H1 (cell line): ENCODE data around the gene WNK2. TPM values are rescaled to one million over a fixed set of nuclear protein-coding genes. Genes with fewer than 3 reads are reported as not detected.
"Not testable (repeated sequence)": the region's sequence is repeated elsewhere in the genome, so short reads cannot be mapped to it uniquely, and the experiment has no call there.

Experiments
- CTCF ChIA-PET: fragments of 300-600 bp; sonication (Branson Sonifier 250); formaldehyde crosslinking; loops from one replicate; lab custom pipeline; 2021; ENCODE audit not compliant: partially characterized antibody; lab: Charles Lee
- POLR2A ChIA-PET: fragments of 300-600 bp; sonication (Branson Sonifier 250); formaldehyde crosslinking; loops from one replicate; lab custom pipeline; 2021; ENCODE audit warnings: inconsistent platforms; ENCODE audit not compliant: partially characterized antibody; lab: Charles Lee
- DNase-seq, 2 experiments: peaks; one replicate each; pipeline versions ENCODE4 v3.0.0 to v3.0.0-alpha.2; 2010 to 2022; ENCODE audit warnings: low spot score in 2 of 2, low read depth in 1 of 2, mixed read lengths in 1 of 2
- FAIRE-seq: peaks from 2 replicates; lab custom pipeline; 2011; peaks lifted over from hg19 to GRCh38; lab: Jason Lieb, UNC
- H2AFZ ChIP-seq: 2 replicates; pipeline ENCODE4 v1.8.1; 2012; ENCODE audit warnings: low read length, inconsistent platforms
- H2AK5ac ChIP-seq: 2 replicates; pipeline ENCODE4 v1.6.1; 2013; ENCODE audit warnings: low read depth, low read length
- H2BK120ac ChIP-seq: replicated peaks from 2 replicates; pipeline ENCODE3; 2013; ENCODE audit warnings: low read depth, low read length, inconsistent platforms
- H2BK12ac ChIP-seq: 2 replicates; pipeline ENCODE4 v1.6.1; 2013; ENCODE audit warnings: low read depth, low read length
- H2BK15ac ChIP-seq: 2 replicates; pipeline ENCODE4 v1.6.1; 2013; ENCODE audit warnings: low read length
- H2BK20ac ChIP-seq: 2 replicates; pipeline ENCODE4 v1.6.1; 2013; ENCODE audit warnings: low read length
- H2BK5ac ChIP-seq: 2 replicates; pipeline ENCODE4 v1.6.1; 2013; ENCODE audit warnings: low read depth, low read length
- H3K14ac ChIP-seq: 2 replicates; pipeline ENCODE4 v1.6.1; 2013; ENCODE audit warnings: inconsistent platforms; ENCODE audit not compliant: insufficient read length
- H3K18ac ChIP-seq: 2 replicates; pipeline ENCODE4 v1.6.1; 2013; ENCODE audit warnings: low read length; ENCODE audit errors: extremely low read depth
- H3K23ac ChIP-seq: 2 replicates; pipeline ENCODE4 v1.6.1; 2013; ENCODE audit warnings: inconsistent platforms; ENCODE audit not compliant: insufficient read length
- H3K23me2 ChIP-seq: 2 replicates; pipeline ENCODE4 v1.6.1; 2013; ENCODE audit warnings: low read depth, low read length
- H3K27ac ChIP-seq: 2 replicates; pipeline ENCODE4 v1.6.1; 2011; ENCODE audit warnings: low read depth, low read length, inconsistent platforms
- H3K27me3 ChIP-seq, 4 experiments: replicated peaks in 1 of 4; 1 replicate in 1 of 4; 2 replicates in 3 of 4; pipeline versions ENCODE4 v1.6.1 to v1.8.1; 2011 to 2013; ENCODE audit warnings: low read length in 3 of 4, mild to moderate bottlenecking in 3 of 4, inconsistent platforms in 2 of 4, mixed read lengths in 2 of 4, moderate library complexity in 1 of 4; ENCODE audit not compliant: control insufficient read depth in 3 of 4, insufficient read depth in 3 of 4; ENCODE audit errors: extremely low read depth in 1 of 4
- H3K36me3 ChIP-seq, 4 experiments: 2 replicates each; pipeline versions ENCODE4 v1.6.1 to v1.8.1; 2011 to 2013; ENCODE audit warnings: mild to moderate bottlenecking in 4 of 4, low read length in 3 of 4, moderate library complexity in 2 of 4, control low read depth in 1 of 4, inconsistent platforms in 1 of 4; ENCODE audit not compliant: insufficient read depth in 4 of 4, control insufficient read depth in 2 of 4
- H3K4ac ChIP-seq: replicated peaks from 2 replicates; pipeline ENCODE3; 2013; ENCODE audit warnings: low read length, low read depth, mixed read lengths, inconsistent platforms; ENCODE audit not compliant: insufficient read length
- H3K4me1 ChIP-seq, 4 experiments: replicated peaks in 1 of 4; 1 replicate in 1 of 4; 2 replicates in 3 of 4; pipeline versions ENCODE4 v1.6.1 to v1.8.1; 2011 to 2013; ENCODE audit warnings: low read length in 3 of 4, inconsistent platforms in 2 of 4, mixed read lengths in 1 of 4; ENCODE audit not compliant: insufficient read depth in 4 of 4, control insufficient read depth in 3 of 4
- H3K4me2 ChIP-seq, 2 experiments: 2 replicates each; pipeline versions ENCODE4 v1.6.1 to v1.8.1; 2011 to 2013; ENCODE audit warnings: low read depth in 2 of 2, low read length in 2 of 2, control low read depth in 1 of 2, inconsistent platforms in 1 of 2, mild to moderate bottlenecking in 1 of 2; ENCODE audit not compliant: insufficient read depth in 1 of 2
- H3K4me3 ChIP-seq, 4 experiments: fragments of 200-600, 300-600 bp in 1 of 4; sonication (generic), shearing (Covaris generic), sonication (Bioruptor Twin) in 1 of 4; 2 replicates each; pipeline versions ENCODE4 v1.5.1 to v1.8.1; 2011 to 2016; ENCODE audit warnings: low read length in 4 of 4, low read depth in 3 of 4, control low read depth in 2 of 4, inconsistent platforms in 2 of 4, mild to moderate bottlenecking in 2 of 4, mixed read lengths in 1 of 4, moderate library complexity in 1 of 4; ENCODE audit not compliant: insufficient read depth in 2 of 4; ENCODE audit errors: extremely low read depth in 1 of 4
- H3K56ac ChIP-seq: replicated peaks from 2 replicates; pipeline ENCODE3; 2013; ENCODE audit warnings: low read depth, mild to moderate bottlenecking, mixed read lengths, low read length, inconsistent platforms; ENCODE audit not compliant: insufficient read length
- H3K79me1 ChIP-seq: 2 replicates; pipeline ENCODE4 v1.6.1; 2013; ENCODE audit warnings: low read depth, low read length, control low read depth
- H3K79me2 ChIP-seq, 2 experiments: 2 replicates each; pipeline versions ENCODE4 v1.6.1 to v1.8.1; 2012 to 2013; ENCODE audit warnings: low read length in 2 of 2, mild to moderate bottlenecking in 2 of 2, inconsistent platforms in 1 of 2; ENCODE audit not compliant: insufficient read depth in 2 of 2, control insufficient read depth in 1 of 2
- H3K9ac ChIP-seq, 4 experiments: replicated peaks in 1 of 4; 1 replicate in 1 of 4; 2 replicates in 3 of 4; pipeline versions ENCODE4 v1.6.1 to v1.8.1; 2011 to 2013; ENCODE audit warnings: low read depth in 3 of 4, low read length in 3 of 4, control low read depth in 2 of 4, mild to moderate bottlenecking in 2 of 4, moderate library complexity in 2 of 4, inconsistent platforms in 1 of 4; ENCODE audit errors: extremely low read depth in 1 of 4
- H3K9me3 ChIP-seq, 2 experiments: 2 replicates each; pipeline versions ENCODE4 v1.6.1 to v1.8.1; 2012 to 2013; ENCODE audit warnings: mild to moderate bottlenecking in 2 of 2, moderate library complexity in 2 of 2, control low read depth in 1 of 2, inconsistent platforms in 1 of 2, low read depth in 1 of 2, low read length in 1 of 2, mixed read lengths in 1 of 2; ENCODE audit not compliant: insufficient read depth in 2 of 2
- H4K20me1 ChIP-seq, 2 experiments: replicated peaks in 1 of 2; 2 replicates each; pipeline versions ENCODE3 to v1.8.1; 2011 to 2013; ENCODE audit warnings: inconsistent platforms in 2 of 2, low read length in 2 of 2, mild to moderate bottlenecking in 1 of 2; ENCODE audit not compliant: insufficient read depth in 2 of 2, control insufficient read depth in 1 of 2
- H4K5ac ChIP-seq: 2 replicates; pipeline ENCODE4 v1.6.1; 2013; ENCODE audit warnings: low read length, low read depth, mixed read lengths, inconsistent platforms; ENCODE audit not compliant: insufficient read length
- H4K8ac ChIP-seq: 2 replicates; pipeline ENCODE4 v1.8.0; 2013; ENCODE audit warnings: mild to moderate bottlenecking, moderate library complexity, low read length, inconsistent platforms; ENCODE audit not compliant: insufficient read depth; ENCODE audit errors: extremely low read depth
- H4K91ac ChIP-seq: replicated peaks from 2 replicates; pipeline ENCODE3; 2013; ENCODE audit warnings: low read length, mixed read lengths, inconsistent platforms; ENCODE audit not compliant: insufficient read length
- WGBS, 2 experiments: shearing (Covaris generic) in 1 of 2; methylation state at CpG; one replicate each; pipeline versions ENCODE4 v1.1.6 to v1.1.7; 2013 to 2015; ENCODE audit warnings: low lambda C conversion rate in 2 of 2, mixed read lengths in 2 of 2, inconsistent platforms in 1 of 2, low coverage in 1 of 2, missing lambda C conversion rate in 1 of 2; ENCODE audit not compliant: insufficient replicate concordance in 2 of 2, insufficient coverage in 1 of 2, insufficient read length in 1 of 2; ENCODE audit errors: extremely low coverage in 1 of 2, missing lambda C conversion rate in 1 of 2; 5-methylcytosine and 5-hydroxymethylcytosine counted together
- polyA plus RNA-seq, 7 experiments: library from polyadenylated mRNA; depleted of rRNA in 3 of 7; stranded (reverse) in 5 of 7; unstranded in 2 of 7; fragments of >200 nt in 5 of 7; fragments of 200-250 nt in 2 of 7; gene quantifications; 1 replicate in 5 of 7; 2 replicates in 1 of 7; 4 replicates in 1 of 7; pipeline versions ENCODE4 v1.2.1 to v1.2.3, GENCODE V29; 2011 to 2013; ENCODE audit warnings: missing spikeins in 2 of 7, mixed read lengths in 2 of 7
- total RNA-seq: library from RNA; stranded (reverse); fragmentation: NEBNext Ultra II Directional; extraction: Animal tissue kit (Norgen Biotek cat#: 25700); gene quantifications from 2 replicates; pipeline ENCODE4 v1.2.1, GENCODE V29; 2021

The WNK2 gene
- total and polyA plus RNA-seq, 2 of the 8 experiments (the other 6 are each of a cell fraction or from before 2014, with no cell fraction given): 12.0 to 87.2 TPM

DNA sequence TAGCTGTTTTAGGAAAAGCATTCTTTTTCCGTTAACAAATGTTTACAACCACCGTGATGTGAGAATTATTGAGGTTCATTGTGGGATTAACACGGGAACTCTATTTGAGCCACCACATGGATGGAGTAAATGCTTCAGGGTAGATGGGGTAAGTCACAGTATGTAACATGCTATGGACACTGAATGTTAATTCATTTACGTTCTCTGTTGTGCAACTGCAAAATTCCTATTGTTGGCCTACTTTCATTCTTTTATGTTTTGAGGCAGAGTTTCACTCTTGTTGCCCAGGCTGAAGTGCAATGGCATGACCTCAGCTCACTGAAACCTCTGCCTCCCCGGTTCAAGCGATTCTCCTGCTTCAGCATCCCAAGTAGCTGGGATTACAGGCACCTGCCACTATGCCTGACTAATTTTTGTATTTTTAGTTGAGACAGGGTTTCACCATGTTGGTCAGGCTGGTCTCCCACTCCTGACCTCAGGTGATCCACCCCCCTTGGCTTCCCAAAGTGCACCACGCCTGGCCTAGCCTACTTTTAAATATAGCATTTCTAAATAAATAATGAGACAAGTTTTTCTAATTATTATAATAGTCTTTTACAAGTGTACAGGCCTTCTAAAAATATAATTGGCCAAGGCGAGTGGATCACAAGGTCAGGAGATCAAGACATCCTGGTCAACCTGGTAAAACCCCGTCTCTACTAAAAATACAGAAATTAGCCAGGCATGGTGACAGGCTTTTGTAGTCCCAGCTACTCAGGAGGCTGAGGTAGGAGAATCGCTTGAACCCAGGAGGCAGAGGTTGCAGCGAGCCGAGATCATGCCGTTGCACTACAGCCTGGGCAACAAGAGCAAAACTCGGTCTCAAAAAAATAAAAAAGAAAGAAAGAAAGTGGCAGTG, 169.7 kb downstream of the WNK2 start:
- H4K5ac ChIP-seq, FAIRE-seq, H3K79me1 ChIP-seq, H2BK15ac ChIP-seq, DNase-seq, H3K9me3 ChIP-seq, H3K23ac ChIP-seq, H3K23me2 ChIP-seq, H3K4me1 ChIP-seq, H3K14ac ChIP-seq, H3K27me3 ChIP-seq, H2BK120ac ChIP-seq, H3K4ac ChIP-seq, H2BK12ac ChIP-seq, H4K20me1 ChIP-seq, H2BK20ac ChIP-seq, H4K8ac ChIP-seq, H3K27ac ChIP-seq, H3K18ac ChIP-seq, H2AFZ ChIP-seq, H3K56ac ChIP-seq, H2AK5ac ChIP-seq, H4K91ac ChIP-seq: not testable (repeated sequence)
- WGBS, 2 experiments: 81% methylated on average over 14 of the region's 14 CpGs; no CpG with 5 or more reads in 1 of the 2 experiments
- Histone ChIP-seq H3K4me2 (peak overlapping the region in 1 of 2 experiments; percentile 5; a peak in 2 of 4 replicates), H3K79me2 (peaks cover 0 to 34% of the 10 kb centered on the region in 2 experiments; a peak in 2 of 4 replicates), H3K36me3 (peaks cover 0 to 37% (median 15%) of the 10 kb centered on the region in 4 experiments; a peak in 3 of 8 replicates), H3K9ac (peak overlapping the region in 1 of 4 experiments; percentile 8; a peak in 3 of 7 replicates), H3K4me3 (peak overlapping the region in 1 of 4 experiments; percentile 1; a peak in 1 of 8 replicates), H2BK5ac (peak overlapping the region; percentile 3)
- ChIA-PET CTCF (interaction anchor here (1.5 kb wide), 1 partner anchor 28 kb away, joined by 4 read pairs; no protein-coding TSS in a partner anchor), POLR2A (interaction anchor here (0.7 to 5.4 kb wide), 5 partner anchors 8 to 159 kb away, joined by 3 to 44 read pairs (median 3); no protein-coding TSS in a partner anchor)
